Stomach (tissue), 9 donors: ENCODE results near the gene GBP1. TPM values are rescaled to one million over a fixed set of nuclear protein-coding genes. Genes with fewer than 3 reads are reported as not detected.

Source experiments
- DNase-seq, 2 donors: peaks; one replicate each; pipeline versions ENCODE4 v3.0.0 to v3.0.0-alpha.2; 2013 to 2019
- H3K27ac ChIP-seq, 5 donors: fragments of 200-600 bp in 4 of 5; sonication (generic) in 4 of 5; one replicate each; pipeline ENCODE4 v1.5.1; 2013 to 2019; ENCODE audit warnings: mild to moderate bottlenecking in 1 of 5, moderate library complexity in 1 of 5
- H3K27me3 ChIP-seq, 3 donors: fragments of 200-600 bp; sonication (generic); one replicate each; pipeline ENCODE4 v1.5.1; 2017 to 2019; ENCODE audit warnings: mixed run types in 1 of 3
- H3K36me3 ChIP-seq, 4 donors: fragments of 200-600 bp; sonication (generic); 1 replicate in 3 of 4; 2 replicates in 1 of 4; pipeline ENCODE4 v1.5.1; 2016 to 2019
- H3K4me1 ChIP-seq, 4 donors: fragments of 200-600 bp; sonication (generic); one replicate each; pipeline ENCODE4 v1.5.1; 2016 to 2019
- H3K4me3 ChIP-seq, 4 donors: fragments of 200-600 bp; sonication (generic) in 3 of 4; one replicate each; pipeline ENCODE4 v1.5.1; 2016 to 2019; ENCODE audit warnings: mild to moderate bottlenecking in 1 of 4
- H3K9me3 ChIP-seq, 4 donors: fragments of 200-600 bp; sonication (generic); one replicate each; pipeline ENCODE4 v1.5.1; 2016 to 2019
- EP300 ChIP-seq: sonication (generic); formaldehyde crosslinking; IDR thresholded peaks from one replicate; pipeline ENCODE4 v1.6.1; 2017; ENCODE audit warnings: antibody characterized with exemption
- POLR2A ChIP-seq, 4 donors: fragments of 450-650 bp; IDR thresholded peaks; one replicate each; pipeline ENCODE4 v1.6.1; 2016; ENCODE audit warnings: antibody characterized with exemption in 4 of 4, control low read depth in 2 of 4, mild to moderate bottlenecking in 1 of 4, moderate library complexity in 1 of 4
- POLR2AphosphoS5 ChIP-seq, 3 donors: sonication (generic); formaldehyde crosslinking; IDR thresholded peaks; one replicate each; pipeline ENCODE4 v1.6.1; 2016; ENCODE audit warnings: antibody characterized with exemption in 3 of 3
- WGBS, 5 donors: extraction: QIAGEN DNeasy Blood & Tissue Kit in 3 of 5; methylation state at CpG; one replicate each; pipeline versions ENCODE4 v1.1.5 to v1.1.7; 2013 to 2018; 5-methylcytosine and 5-hydroxymethylcytosine counted together
- intact Hi-C: fragments of 100-400 bp; cut with DNase I; formaldehyde crosslinking; loops from one replicate; pipeline ENCODE4 v1.15.1; 2023; ENCODE audit warnings: low total_unique reads
- polyA plus RNA-seq, 3 donors: library from polyadenylated mRNA; stranded (reverse); fragments of 200-250 nt; gene quantifications; one replicate each; pipeline ENCODE4 v1.2.3, GENCODE V29; 2013
- total RNA-seq, 5 donors: library from RNA; depleted of rRNA; stranded (reverse); fragments of >200 nt; gene quantifications; one replicate each; pipeline versions ENCODE4 v1.1.0 to v1.2.3, GENCODE V29; 2014 to 2016
- TF ChIP-seq, protein P1 (sequence below), 7 experiments: fragments of 450-650 bp in 4 of 7; fragments of 200-600 bp in 3 of 7; sonication (generic) in 3 of 7; IDR thresholded peaks; one replicate each; pipeline ENCODE4 v1.5.1; 2016 to 2019; ENCODE audit warnings: antibody characterized with exemption in 7 of 7, control low read depth in 2 of 7, mild to moderate bottlenecking in 1 of 7
- donor health status: healthy with polysubstance abuse.
- donor health status: Bipolar disorder and iron deficiency.
- donor health status: healthy.

The GBP1 gene
- total and polyA plus RNA-seq, 8 donors: 5.9 to 43.5 (median 22.8) TPM

GRCh38 chr1:89069951-89070350, 4.9 kb upstream of the GBP1 start:
- TF ChIP-seq, protein P1, sequence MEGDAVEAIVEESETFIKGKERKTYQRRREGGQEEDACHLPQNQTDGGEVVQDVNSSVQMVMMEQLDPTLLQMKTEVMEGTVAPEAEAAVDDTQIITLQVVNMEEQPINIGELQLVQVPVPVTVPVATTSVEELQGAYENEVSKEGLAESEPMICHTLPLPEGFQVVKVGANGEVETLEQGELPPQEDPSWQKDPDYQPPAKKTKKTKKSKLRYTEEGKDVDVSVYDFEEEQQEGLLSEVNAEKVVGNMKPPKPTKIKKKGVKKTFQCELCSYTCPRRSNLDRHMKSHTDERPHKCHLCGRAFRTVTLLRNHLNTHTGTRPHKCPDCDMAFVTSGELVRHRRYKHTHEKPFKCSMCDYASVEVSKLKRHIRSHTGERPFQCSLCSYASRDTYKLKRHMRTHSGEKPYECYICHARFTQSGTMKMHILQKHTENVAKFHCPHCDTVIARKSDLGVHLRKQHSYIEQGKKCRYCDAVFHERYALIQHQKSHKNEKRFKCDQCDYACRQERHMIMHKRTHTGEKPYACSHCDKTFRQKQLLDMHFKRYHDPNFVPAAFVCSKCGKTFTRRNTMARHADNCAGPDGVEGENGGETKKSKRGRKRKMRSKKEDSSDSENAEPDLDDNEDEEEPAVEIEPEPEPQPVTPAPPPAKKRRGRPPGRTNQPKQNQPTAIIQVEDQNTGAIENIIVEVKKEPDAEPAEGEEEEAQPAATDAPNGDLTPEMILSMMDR (IDR thresholded peaks at IDR 0.05): no peak
- TF ChIP-seq POLR2A (IDR thresholded peaks at IDR 0.05) (no peak), POLR2AphosphoS5 (IDR thresholded peaks at IDR 0.05) (no peak), EP300 (no peak)
- no peaks in the 10 kb centered on the region for H3K27me3 ChIP-seq
- intact Hi-C loops: no loop called here
- peaks cover 0 to 13% (median 6%) of the 10 kb centered on the region in 4 donors for H3K9me3 ChIP-seq
- peaks cover 0 to 8% (median 0%) of the 10 kb centered on the region in 4 donors for H3K4me1 ChIP-seq
- H3K4me3 ChIP-seq: peak overlapping the region; percentile 10 to 22 (median 16)
- no peaks in the 10 kb centered on the region for H3K36me3 ChIP-seq
- no peak for DNase-seq
- H3K27ac ChIP-seq: peak overlapping the region in 3 of 5 donors; percentile 7 to 61 (median 31)
- WGBS, 5 donors: 43 to 60% (median 54%) methylated on average over 2 of the region's 2 CpGs

GRCh38 chr1:89068291-89068690, 3.3 kb upstream of the GBP1 start:
- no peak overlapping the region for H3K27ac ChIP-seq

GRCh38 chr1:89064632-89065031, 376 bp downstream of the GBP1 start:
- peak overlapping the region; percentile 70 to 94 (median 87) for H3K27ac ChIP-seq
- TF ChIP-seq EP300 (no peak), POLR2AphosphoS5 (IDR thresholded peaks at IDR 0.05) (no peak)
- H3K9me3 ChIP-seq: no peaks in the 10 kb centered on the region
- H3K27me3 ChIP-seq: no peaks in the 10 kb centered on the region
- no peak for DNase-seq
- H3K4me3 ChIP-seq: peak overlapping the region; percentile 45 to 60 (median 50)
- peaks cover 0 to 47% (median 17%) of the 10 kb centered on the region in 4 donors for H3K4me1 ChIP-seq
- H3K36me3 ChIP-seq: peaks cover 0 to 18% (median 4%) of the 10 kb centered on the region in 4 donors
- intact Hi-C loops: no loop called here
- 2 to 18% (median 5%) methylated on average over 4 of the region's 4 CpGs for WGBS, 5 donors

More at GRCh38 chr1:89068291-89068690, 3.3 kb upstream of the GBP1 start:
- TF ChIP-seq POLR2AphosphoS5 (IDR thresholded peaks at IDR 0.05) (no peak), POLR2A (IDR thresholded peaks at IDR 0.05) (no peak), EP300 (no peak)
- TF ChIP-seq, protein P1 (IDR thresholded peaks at IDR 0.05): no peak
- Histone ChIP-seq H3K9me3 (no peaks in the 10 kb centered on the region), H3K4me3 (no peak overlapping the region), H3K36me3 (no peaks in the 10 kb centered on the region), H3K4me1 (peaks cover 0 to 15% (median 5%) of the 10 kb centered on the region in 4 donors), H3K27me3 (no peaks in the 10 kb centered on the region)
- intact Hi-C loops: no loop called here
- DNase-seq: no peak

GRCh38 chr1:89063094-89063493, 1.9 kb downstream of the GBP1 start:
- intact Hi-C loops: no loop called here
- peak overlapping the region in 3 of 5 donors; percentile 87 to 94 (median 89) for H3K27ac ChIP-seq
- 85 to 93% (median 88%) methylated on average over 3 of the region's 3 CpGs for WGBS, 5 donors
- H3K27me3 ChIP-seq: no peaks in the 10 kb centered on the region
- peaks cover 3 to 33% (median 18%) of the 10 kb centered on the region in 4 donors for H3K36me3 ChIP-seq
- H3K4me3 ChIP-seq: peak overlapping the region in 1 of 4 donors; percentile 60
- H3K4me1 ChIP-seq: peaks cover 0 to 47% (median 17%) of the 10 kb centered on the region in 4 donors
- TF ChIP-seq POLR2AphosphoS5 (IDR thresholded peaks at IDR 0.05) (no peak), EP300 (no peak), POLR2A (IDR thresholded peaks at IDR 0.05) (no peak)
- TF ChIP-seq, protein P1 (IDR thresholded peaks at IDR 0.05): no peak
- H3K9me3 ChIP-seq: no peaks in the 10 kb centered on the region
- no peak for DNase-seq

GRCh38 chr1:89060091-89060490, 4.9 kb downstream of the GBP1 start:
- Histone ChIP-seq H3K4me3 (no peak overlapping the region), H3K4me1 (peaks cover 0 to 39% (median 17%) of the 10 kb centered on the region in 4 donors), H3K27me3 (no peaks in the 10 kb centered on the region), H3K27ac (no peak overlapping the region), H3K36me3 (peaks cover 9 to 63% (median 48%) of the 10 kb centered on the region in 4 donors), H3K9me3 (no peaks in the 10 kb centered on the region)
- WGBS, 5 donors: 76 to 94% (median 86%) methylated on average over 5 of the region's 5 CpGs
- DNase-seq: no peak
- intact Hi-C loops: no loop called here
- no peak for TF ChIP-seq POLR2AphosphoS5 (IDR thresholded peaks at IDR 0.05)
- no peak for TF ChIP-seq EP300
- TF ChIP-seq, protein P1 (IDR thresholded peaks at IDR 0.05): no peak
- TF ChIP-seq POLR2A (IDR thresholded peaks at IDR 0.05): no peak
